Parathyroid adenoma (tissue), 2 donors: ENCODE results near the gene KRT34.

Source experiments
- H2AFZ ChIP-seq: fragments of 300-600 bp; sonication (generic); one replicate; pipeline ENCODE4 v1.7.0; 2017; ENCODE audit warnings: antibody characterized with exemption, mild to moderate bottlenecking
- H3K27ac ChIP-seq: fragments of 300-600 bp; sonication (generic); one replicate; pipeline ENCODE4 v1.7.0; 2017
- H3K27me3 ChIP-seq: fragments of 300-600 bp; sonication (generic); one replicate; pipeline ENCODE4 v1.7.0; 2017; ENCODE audit warnings: low read length; ENCODE audit not compliant: control insufficient read depth, insufficient read depth
- H3K36me3 ChIP-seq: fragments of 300-600 bp; sonication (generic); one replicate; pipeline ENCODE4 v1.7.0; 2017; ENCODE audit warnings: low read length; ENCODE audit not compliant: control insufficient read depth, insufficient read depth
- H3K4me1 ChIP-seq: fragments of 300-600 bp; sonication (generic); one replicate; pipeline ENCODE4 v1.7.0; 2017; ENCODE audit warnings: control low read depth
- H3K4me2 ChIP-seq: fragments of 300-600 bp; sonication (generic); one replicate; pipeline ENCODE4 v1.7.0; 2017; ENCODE audit warnings: low read length
- H3K4me3 ChIP-seq: fragments of 300-600 bp; sonication (generic); one replicate; pipeline ENCODE4 v1.7.0; 2017; ENCODE audit warnings: low read depth, low read length
- H3K79me2 ChIP-seq: fragments of 300-600 bp; sonication (generic); one replicate; pipeline ENCODE4 v1.7.0; 2017; ENCODE audit warnings: control low read depth
- H3K9ac ChIP-seq: fragments of 300-600 bp; sonication (generic); one replicate; pipeline ENCODE4 v1.7.0; 2017; ENCODE audit warnings: mild to moderate bottlenecking
- H3K9me3 ChIP-seq: fragments of 300-600 bp; sonication (generic); one replicate; pipeline ENCODE4 v1.7.0; 2017; ENCODE audit warnings: low read length; ENCODE audit not compliant: control insufficient read depth
- TF ChIP-seq, protein P1 (sequence below): fragments of 300-600 bp; sonication (generic); IDR thresholded peaks from one replicate; pipeline ENCODE4 v1.7.0; 2017; ENCODE audit warnings: antibody characterized with exemption, mild to moderate bottlenecking
- donor health status: primary hyperparathyroidism.

Gene KRT34

DNA sequence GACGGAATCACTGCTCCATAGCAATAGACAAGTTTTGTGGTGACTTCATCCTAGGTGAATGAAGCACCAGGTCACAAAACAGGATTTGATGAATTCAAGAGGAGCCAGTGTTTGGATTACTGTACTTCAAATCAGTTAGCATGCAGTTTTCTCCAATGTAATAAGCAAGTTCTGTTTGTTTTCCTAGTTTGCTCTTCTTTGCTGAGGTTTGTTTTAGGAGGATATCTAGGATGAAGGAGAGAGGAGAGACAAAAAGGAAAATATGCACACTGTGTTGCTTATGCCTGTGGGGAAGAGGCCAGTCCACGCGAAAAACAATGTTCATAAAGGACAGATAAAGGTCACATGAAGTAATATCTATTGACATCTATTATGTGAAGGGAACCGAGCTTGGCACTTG, 33.3 kb upstream of the KRT34 start:
- TF ChIP-seq, protein P1, sequence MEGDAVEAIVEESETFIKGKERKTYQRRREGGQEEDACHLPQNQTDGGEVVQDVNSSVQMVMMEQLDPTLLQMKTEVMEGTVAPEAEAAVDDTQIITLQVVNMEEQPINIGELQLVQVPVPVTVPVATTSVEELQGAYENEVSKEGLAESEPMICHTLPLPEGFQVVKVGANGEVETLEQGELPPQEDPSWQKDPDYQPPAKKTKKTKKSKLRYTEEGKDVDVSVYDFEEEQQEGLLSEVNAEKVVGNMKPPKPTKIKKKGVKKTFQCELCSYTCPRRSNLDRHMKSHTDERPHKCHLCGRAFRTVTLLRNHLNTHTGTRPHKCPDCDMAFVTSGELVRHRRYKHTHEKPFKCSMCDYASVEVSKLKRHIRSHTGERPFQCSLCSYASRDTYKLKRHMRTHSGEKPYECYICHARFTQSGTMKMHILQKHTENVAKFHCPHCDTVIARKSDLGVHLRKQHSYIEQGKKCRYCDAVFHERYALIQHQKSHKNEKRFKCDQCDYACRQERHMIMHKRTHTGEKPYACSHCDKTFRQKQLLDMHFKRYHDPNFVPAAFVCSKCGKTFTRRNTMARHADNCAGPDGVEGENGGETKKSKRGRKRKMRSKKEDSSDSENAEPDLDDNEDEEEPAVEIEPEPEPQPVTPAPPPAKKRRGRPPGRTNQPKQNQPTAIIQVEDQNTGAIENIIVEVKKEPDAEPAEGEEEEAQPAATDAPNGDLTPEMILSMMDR, result no peak
- Histone ChIP-seq H3K9me3 (no peaks in the 10 kb centered on the region), H3K79me2 (no peaks in the 10 kb centered on the region), H2AFZ (no peak overlapping the region), H3K4me2 (no peak overlapping the region), H3K4me1 (no peaks in the 10 kb centered on the region), H3K36me3 (no peaks in the 10 kb centered on the region), H3K27me3 (no peaks in the 10 kb centered on the region), H3K4me3 (no peak overlapping the region), H3K27ac (no peak overlapping the region), H3K9ac (no peak overlapping the region)

DNA sequence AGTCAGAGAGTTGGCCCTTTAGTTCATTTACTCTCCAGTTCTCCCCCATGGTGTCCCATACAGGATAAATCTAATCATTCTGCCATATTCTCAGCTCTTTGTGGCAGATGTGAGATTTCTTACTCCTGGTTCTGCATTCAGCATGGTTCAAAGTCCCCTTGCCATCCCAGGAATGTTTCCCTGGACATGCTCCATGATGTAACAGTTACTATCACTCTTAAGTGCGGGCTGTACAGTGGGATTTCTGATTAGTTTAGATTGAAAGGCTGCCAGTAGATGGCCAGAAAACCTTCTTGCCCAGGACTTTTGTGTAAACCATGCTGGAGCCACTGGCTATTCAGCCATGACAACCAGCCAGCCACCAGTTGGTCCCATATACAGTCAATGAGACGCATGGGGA, 31.9 kb upstream of the KRT34 start:
- H3K9ac ChIP-seq, result no peak overlapping the region
- TF ChIP-seq, protein P1, result no peak
- H3K4me2 ChIP-seq, result no peak overlapping the region
- H3K36me3 ChIP-seq, result no peaks in the 10 kb centered on the region
- no peaks in the 10 kb centered on the region for H3K4me1 ChIP-seq
- no peak overlapping the region for H3K4me3 ChIP-seq
- H3K27ac ChIP-seq, result no peak overlapping the region
- H2AFZ ChIP-seq, result no peak overlapping the region
- H3K27me3 ChIP-seq, result no peaks in the 10 kb centered on the region
- H3K9me3 ChIP-seq, result no peaks in the 10 kb centered on the region
- H3K79me2 ChIP-seq, result no peaks in the 10 kb centered on the region

DNA sequence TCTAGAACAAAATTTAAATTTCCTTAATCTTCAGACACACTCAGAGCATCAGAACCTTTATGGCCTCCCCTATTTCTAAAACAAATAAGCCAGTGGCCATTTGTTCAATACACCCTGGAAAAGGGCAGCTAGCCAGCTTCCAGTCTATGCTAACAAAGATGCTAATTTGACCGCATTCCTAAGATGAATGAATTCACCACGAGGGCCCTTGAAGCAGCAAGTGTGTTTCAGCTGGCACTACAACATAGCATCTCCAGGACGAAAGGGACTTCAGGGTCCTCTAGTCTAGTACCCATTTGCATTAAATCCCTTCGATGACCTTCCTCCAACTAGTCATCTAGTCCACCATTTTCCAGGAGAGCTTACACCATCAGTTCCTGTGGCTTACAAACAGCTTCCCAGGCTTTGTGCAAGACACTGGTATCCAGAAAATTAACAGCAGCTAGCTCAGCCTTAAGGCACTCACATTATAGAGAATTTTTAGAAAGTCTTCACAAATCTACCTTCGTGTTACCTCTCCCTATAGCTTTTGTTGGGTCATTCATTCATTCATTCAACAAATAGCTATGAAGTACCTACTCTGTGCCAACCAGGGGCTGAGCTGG, 31.3 kb upstream of the KRT34 start:
- Histone ChIP-seq H3K9ac (no peak overlapping the region), H3K36me3 (no peaks in the 10 kb centered on the region), H3K27ac (no peak overlapping the region), H2AFZ (no peak overlapping the region), H3K4me1 (no peaks in the 10 kb centered on the region), H3K4me3 (no peak overlapping the region), H3K9me3 (no peaks in the 10 kb centered on the region), H3K27me3 (no peaks in the 10 kb centered on the region), H3K79me2 (no peaks in the 10 kb centered on the region), H3K4me2 (no peak overlapping the region)
- TF ChIP-seq, protein P1, result no peak

DNA sequence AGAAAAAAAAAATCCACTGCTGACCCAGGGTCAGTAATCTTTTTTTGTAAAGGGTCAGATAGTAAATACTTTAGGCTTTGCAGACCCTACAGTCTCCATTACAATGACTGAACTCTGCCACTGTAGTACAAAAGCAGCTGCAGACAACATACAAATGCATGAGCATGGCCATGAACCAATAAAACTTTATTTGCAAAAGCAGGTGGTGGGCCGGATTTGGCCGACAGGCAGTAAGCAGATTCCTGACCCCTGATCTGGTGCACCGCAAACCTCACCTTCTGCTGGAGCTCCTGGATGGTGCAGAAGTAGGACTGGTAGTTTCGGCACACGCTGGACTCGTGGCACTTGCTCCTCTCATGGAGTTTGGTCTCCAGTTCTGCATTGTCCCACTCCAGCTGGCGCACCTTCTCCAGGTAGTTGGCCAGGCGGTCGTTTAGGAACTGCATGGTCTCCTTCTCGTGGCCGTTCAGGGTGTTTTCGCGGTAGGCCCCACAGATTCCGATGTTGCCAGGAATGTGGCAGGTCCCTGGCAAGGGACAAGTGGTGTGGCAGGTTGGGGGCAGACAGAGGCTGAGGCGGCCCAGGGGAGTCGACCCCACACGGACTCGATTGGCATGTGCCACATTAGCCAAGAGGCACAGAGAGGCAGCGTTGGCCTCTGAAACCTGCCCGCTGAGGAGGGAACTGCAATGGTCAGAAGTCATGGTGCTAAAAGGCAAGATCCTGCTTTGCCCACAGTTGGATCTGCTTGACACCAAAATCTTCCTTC, 29.1 kb upstream of the KRT34 start:
- Histone ChIP-seq H3K9me3 (no peaks in the 10 kb centered on the region), H3K4me1 (no peaks in the 10 kb centered on the region), H3K79me2 (no peaks in the 10 kb centered on the region), H2AFZ (no peak overlapping the region), H3K36me3 (no peaks in the 10 kb centered on the region), H3K4me3 (no peak overlapping the region), H3K9ac (no peak overlapping the region), H3K27me3 (no peaks in the 10 kb centered on the region), H3K27ac (no peak overlapping the region), H3K4me2 (no peak overlapping the region)
- TF ChIP-seq, protein P1, result no peak

DNA sequence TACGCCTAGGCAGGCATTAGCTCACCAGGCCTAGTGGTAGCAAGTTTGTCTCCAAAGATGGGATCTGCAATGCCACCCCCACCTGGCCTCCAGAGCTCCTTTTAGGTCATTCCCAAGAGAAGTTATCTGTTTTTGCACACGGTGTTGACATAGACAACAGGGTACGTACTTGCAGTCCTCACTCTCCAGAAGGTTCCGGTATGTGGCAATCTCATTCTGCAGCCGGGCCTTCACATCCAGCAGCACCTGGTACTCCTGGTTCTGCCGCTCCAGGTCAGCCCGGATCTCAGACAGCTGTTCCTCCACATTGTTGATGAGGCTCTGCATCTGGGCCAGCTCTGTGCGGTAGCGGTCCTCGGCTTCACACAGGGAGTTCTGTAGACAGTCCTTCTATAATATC, 25.1 kb upstream of the KRT34 start:
- no peaks in the 10 kb centered on the region for H3K79me2 ChIP-seq
- H3K4me3 ChIP-seq, result no peak overlapping the region
- no peaks in the 10 kb centered on the region for H3K27me3 ChIP-seq
- H3K4me2 ChIP-seq, result no peak overlapping the region
- TF ChIP-seq, protein P1, result no peak
- H3K9me3 ChIP-seq, result no peaks in the 10 kb centered on the region
- H3K9ac ChIP-seq, result no peak overlapping the region
- H2AFZ ChIP-seq, result no peak overlapping the region
- no peaks in the 10 kb centered on the region for H3K4me1 ChIP-seq
- no peaks in the 10 kb centered on the region for H3K36me3 ChIP-seq
- no peak overlapping the region for H3K27ac ChIP-seq
